Chondrocyte (in vitro differentiated cells): ENCODE measurements around the gene TBC1D5. TPM values are rescaled to one million over a fixed set of nuclear protein-coding genes. Genes with fewer than 3 reads are reported as not detected.

Experiments
- DNase-seq: peaks from one replicate; pipeline ENCODE4 v3.0.0; 2021; ENCODE audit warnings: mixed read lengths, low spot score
- H3K27ac Mint-ChIP-seq: one replicate; pipeline ENCODE4 v1.8.0; 2021; ENCODE audit warnings: mild to moderate bottlenecking, moderate library complexity, mixed read lengths; ENCODE audit not compliant: unreplicated experiment
- H3K27me3 Mint-ChIP-seq: 2 replicates; pipeline ENCODE4 v1.8.0; 2021; ENCODE audit warnings: low read depth, mixed read lengths
- H3K36me3 Mint-ChIP-seq: 2 replicates; pipeline ENCODE4 v1.8.0; 2021; ENCODE audit warnings: low read depth, mixed read lengths
- H3K4me1 Mint-ChIP-seq: 2 replicates; pipeline ENCODE4 v1.8.0; 2021; ENCODE audit warnings: low read depth, mild to moderate bottlenecking, mixed read lengths
- H3K4me3 Mint-ChIP-seq: one replicate; pipeline ENCODE4 v1.8.0; 2021; ENCODE audit warnings: mild to moderate bottlenecking, moderate library complexity, mixed read lengths; ENCODE audit not compliant: unreplicated experiment
- H3K9me3 Mint-ChIP-seq: 2 replicates; pipeline ENCODE4 v1.8.0; 2021; ENCODE audit warnings: low read depth, mixed read lengths
- CTCF ChIP-seq: fragments of 200-600 bp; sonication (generic); IDR thresholded peaks from 2 replicates; pipeline ENCODE4 v1.5.0; 2021; ENCODE audit warnings: antibody characterized with exemption, mild to moderate bottlenecking, moderate library complexity
- total RNA-seq: library from RNA; stranded (reverse); gene quantifications from 3 replicates; pipeline ENCODE4 v1.2.1, GENCODE V29; 2021

TBC1D5 gene
- total RNA-seq, 1 donor from 2014 or later, result 44.6 TPM

GRCh38 chr3:17213102-17213501 is 529.3 kb downstream of the TBC1D5 start:
- H3K9me3 Mint-ChIP-seq, result peaks cover 3% of the 10 kb centered on the region
- H3K27me3 Mint-ChIP-seq, result no peaks in the 10 kb centered on the region
- H3K27ac Mint-ChIP-seq, result no peak overlapping the region
- peaks cover 5% of the 10 kb centered on the region for H3K36me3 Mint-ChIP-seq
- no peak for TF ChIP-seq CTCF
- H3K4me3 Mint-ChIP-seq, result no peak overlapping the region
- peaks cover 1% of the 10 kb centered on the region for H3K4me1 Mint-ChIP-seq
- DNase-seq, result no peak

GRCh38 chr3:17207979-17208378 is 534.5 kb downstream of the TBC1D5 start:
- Mint-ChIP-seq H3K9me3 (no peaks in the 10 kb centered on the region), H3K4me3 (no peak overlapping the region), H3K27me3 (no peaks in the 10 kb centered on the region), H3K4me1 (peaks cover 17% of the 10 kb centered on the region), H3K36me3 (peaks cover 10% of the 10 kb centered on the region), H3K27ac (no peak overlapping the region)
- no peak for DNase-seq
- TF ChIP-seq CTCF, result no peak

GRCh38 chr3:17207019-17207418 is 535.4 kb downstream of the TBC1D5 start:
- H3K36me3 Mint-ChIP-seq, result peaks cover 13% of the 10 kb centered on the region
- DNase-seq, result no peak
- no peak for TF ChIP-seq CTCF
- peak overlapping the region; percentile 41 for H3K27ac Mint-ChIP-seq
- no peak overlapping the region for H3K4me3 Mint-ChIP-seq
- peaks cover 17% of the 10 kb centered on the region for H3K4me1 Mint-ChIP-seq
- H3K27me3 Mint-ChIP-seq, result no peaks in the 10 kb centered on the region
- H3K9me3 Mint-ChIP-seq, result peaks cover 3% of the 10 kb centered on the region

- TF ChIP-seq CTCF, result no peak
Observed at GRCh38 chr3:17204049-17204650, 538.3 kb downstream of the TBC1D5 start.

GRCh38 chr3:17201538-17201937 is 540.9 kb downstream of the TBC1D5 start:
- Mint-ChIP-seq H3K27ac (no peak overlapping the region), H3K36me3 (peaks cover 14% of the 10 kb centered on the region), H3K27me3 (no peaks in the 10 kb centered on the region), H3K4me1 (peaks cover 9% of the 10 kb centered on the region), H3K4me3 (no peak overlapping the region), H3K9me3 (peaks cover 9% of the 10 kb centered on the region)
- TF ChIP-seq CTCF, result no peak
- DNase-seq, result no peak

More at GRCh38 chr3:17204049-17204650, 538.3 kb downstream of the TBC1D5 start:
- peaks cover 9% of the 10 kb centered on the region for H3K9me3 Mint-ChIP-seq
- H3K36me3 Mint-ChIP-seq, result peaks cover 12% of the 10 kb centered on the region
- H3K27me3 Mint-ChIP-seq, result no peaks in the 10 kb centered on the region
- H3K4me1 Mint-ChIP-seq, result peaks cover 25% of the 10 kb centered on the region
- no peak for DNase-seq
- no peak overlapping the region for H3K27ac Mint-ChIP-seq
- H3K4me3 Mint-ChIP-seq, result no peak overlapping the region
